Measurements from ENCODE around the gene SLC19A1.

DNA sequence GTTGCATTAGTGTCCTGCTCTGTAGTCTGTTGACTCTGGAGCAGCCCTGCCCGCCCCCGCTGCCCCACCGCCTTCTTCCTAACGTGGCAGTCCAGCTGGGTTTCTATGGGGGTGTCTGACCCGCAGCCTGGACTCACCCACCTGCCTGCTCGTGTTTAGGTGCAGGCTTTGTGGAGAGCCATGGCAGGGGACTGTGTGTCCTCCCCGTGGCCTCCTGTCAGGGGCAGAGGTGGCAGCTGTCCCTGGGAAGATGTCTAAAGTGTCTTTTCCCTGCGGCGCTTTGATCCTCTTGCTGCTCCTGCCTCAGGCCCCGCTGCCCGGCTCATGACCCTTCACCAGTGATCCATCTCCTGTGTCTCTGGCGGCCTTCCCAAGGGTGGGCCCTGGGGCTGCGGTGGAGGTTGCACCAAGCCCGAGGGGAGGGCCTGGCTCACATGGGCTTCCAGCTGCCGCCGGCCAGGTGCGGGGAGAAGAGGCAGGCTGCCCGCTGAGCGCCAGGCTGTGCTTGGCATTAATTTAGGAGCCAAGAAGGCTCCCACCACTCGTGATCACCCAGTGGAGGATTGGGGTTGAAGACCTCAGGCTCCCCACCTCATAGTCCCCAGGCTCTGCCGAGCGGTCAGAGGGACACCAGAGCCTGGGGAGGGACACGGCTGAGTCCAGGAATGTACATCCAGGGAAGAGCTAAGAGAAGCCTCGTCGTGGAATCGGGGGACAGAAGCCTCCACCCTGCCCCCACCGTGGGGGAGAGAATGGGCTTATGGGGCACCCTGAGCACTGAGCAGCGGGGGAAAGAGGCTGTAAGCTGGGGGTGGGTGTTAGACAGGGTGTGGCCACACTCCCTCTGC, 93.2 kb downstream of the SLC19A1 start:
- TF ChIP-seq, protein P1, sequence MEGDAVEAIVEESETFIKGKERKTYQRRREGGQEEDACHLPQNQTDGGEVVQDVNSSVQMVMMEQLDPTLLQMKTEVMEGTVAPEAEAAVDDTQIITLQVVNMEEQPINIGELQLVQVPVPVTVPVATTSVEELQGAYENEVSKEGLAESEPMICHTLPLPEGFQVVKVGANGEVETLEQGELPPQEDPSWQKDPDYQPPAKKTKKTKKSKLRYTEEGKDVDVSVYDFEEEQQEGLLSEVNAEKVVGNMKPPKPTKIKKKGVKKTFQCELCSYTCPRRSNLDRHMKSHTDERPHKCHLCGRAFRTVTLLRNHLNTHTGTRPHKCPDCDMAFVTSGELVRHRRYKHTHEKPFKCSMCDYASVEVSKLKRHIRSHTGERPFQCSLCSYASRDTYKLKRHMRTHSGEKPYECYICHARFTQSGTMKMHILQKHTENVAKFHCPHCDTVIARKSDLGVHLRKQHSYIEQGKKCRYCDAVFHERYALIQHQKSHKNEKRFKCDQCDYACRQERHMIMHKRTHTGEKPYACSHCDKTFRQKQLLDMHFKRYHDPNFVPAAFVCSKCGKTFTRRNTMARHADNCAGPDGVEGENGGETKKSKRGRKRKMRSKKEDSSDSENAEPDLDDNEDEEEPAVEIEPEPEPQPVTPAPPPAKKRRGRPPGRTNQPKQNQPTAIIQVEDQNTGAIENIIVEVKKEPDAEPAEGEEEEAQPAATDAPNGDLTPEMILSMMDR (IDR thresholded peaks at IDR 0.05) = no peak
- TF ChIP-seq POLR2AphosphoS5 (IDR thresholded peaks at IDR 0.05) (no peak), EP300 (IDR thresholded peaks at IDR 0.05) (no peak)
